ENCODE measurements around the gene MAML3.
A peak's percentile ranks its signal among the peaks of the same experiment; 100 is the strongest.

MAML3 gene

GRCh38 chr4:140003876-140004548 lies 150.0 kb downstream of the MAML3 start:
- no peak for DNase-seq (ENCODE audit: low spot score)

GRCh38 chr4:140000232-140000631 lies 153.8 kb downstream of the MAML3 start:
- DNase-seq (ENCODE audit: low spot score), result no peak

GRCh38 chr4:139988863-139989765 lies 164.9 kb downstream of the MAML3 start:
- peak; percentile 26 for DNase-seq (ENCODE audit: low spot score)

GRCh38 chr4:139987502-139987850 lies 166.5 kb downstream of the MAML3 start:
- no peak for DNase-seq (ENCODE audit: low spot score)

- no peak for DNase-seq (ENCODE audit: low spot score)
Measured at GRCh38 chr4:139986689-139987501, 167.1 kb downstream of the MAML3 start.

GRCh38 chr4:139986106-139986505 lies 167.9 kb downstream of the MAML3 start:
- DNase-seq (ENCODE audit: low spot score), result no peak

- DNase-seq (ENCODE audit: low spot score), result no peak
Measured at GRCh38 chr4:139985401-139985800, 168.6 kb downstream of the MAML3 start.

GRCh38 chr4:139984471-139984870 lies 169.5 kb downstream of the MAML3 start:
- no peak for DNase-seq (ENCODE audit: low spot score)

- DNase-seq (ENCODE audit: low spot score), result peak; percentile 61
Measured at GRCh38 chr4:139978692-139979091, 175.3 kb downstream of the MAML3 start.

- no peak for DNase-seq (ENCODE audit: low spot score)
Measured at GRCh38 chr4:139977838-139978609, 176.0 kb downstream of the MAML3 start.

GRCh38 chr4:139975830-139976272 lies 178.1 kb downstream of the MAML3 start:
- DNase-seq (ENCODE audit: low spot score), result no peak

GRCh38 chr4:139973616-139974015 lies 180.4 kb downstream of the MAML3 start:
- no peak for DNase-seq (ENCODE audit: low spot score)

- DNase-seq (ENCODE audit: low spot score), result no peak
Measured at GRCh38 chr4:139973015-139973414, 181.0 kb downstream of the MAML3 start.

GRCh38 chr4:139972305-139972704 lies 181.7 kb downstream of the MAML3 start:
- peak; percentile 21 for DNase-seq (ENCODE audit: low spot score)

GRCh38 chr4:139971111-139971510 lies 182.9 kb downstream of the MAML3 start:
- DNase-seq (ENCODE audit: low spot score), result no peak

GRCh38 chr4:139969635-139970266 lies 184.2 kb downstream of the MAML3 start:
- DNase-seq (ENCODE audit: low spot score), result no peak

GRCh38 chr4:139968831-139969230 lies 185.2 kb downstream of the MAML3 start:
- DNase-seq (ENCODE audit: low spot score), result no peak

GRCh38 chr4:139966383-139966782 lies 187.6 kb downstream of the MAML3 start:
- no peak for DNase-seq (ENCODE audit: low spot score)

GRCh38 chr4:139965789-139966188 lies 188.2 kb downstream of the MAML3 start:
- no peak for DNase-seq (ENCODE audit: low spot score)

- DNase-seq (ENCODE audit: low spot score), result no peak
Measured at GRCh38 chr4:139963708-139964107, 190.3 kb downstream of the MAML3 start.

GRCh38 chr4:139962130-139962684 lies 191.8 kb downstream of the MAML3 start:
- DNase-seq (ENCODE audit: low spot score), result no peak

All from activated CD4-positive, alpha-beta T cell treated with anti-CD3 and anti-CD28 coated beads, Interleukin-2, Interleukin-4, amounts not matched to agents 100 ng/mL and 50 ng/mL, durations not matched to agents 16 hours and 8 hours (primary cell).